Measurements from ENCODE around the gene LRP5.

DNA sequence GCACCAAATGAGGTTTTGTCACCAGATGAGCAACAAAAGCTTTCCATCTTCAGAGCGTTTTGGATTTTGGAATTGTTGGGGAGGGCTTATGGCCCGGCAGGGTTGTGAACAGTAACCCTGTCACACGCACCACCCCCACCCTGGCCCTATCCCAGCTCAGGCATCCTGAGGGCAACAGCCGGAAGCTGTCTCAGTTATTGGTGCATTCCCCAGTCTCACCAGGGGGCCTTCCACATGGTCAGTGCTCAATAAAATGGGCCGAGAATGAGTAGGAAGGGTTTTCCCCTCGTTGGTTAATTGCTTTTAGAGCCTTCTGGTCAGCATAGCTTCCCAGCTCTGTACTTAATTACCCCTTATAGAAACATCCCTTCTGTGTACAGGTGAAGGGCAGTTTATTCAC, 46.0 kb downstream of the LRP5 start:
- TF ChIP-seq POLR2AphosphoS5 (IDR thresholded peaks at IDR 0.05): no peak
- TF ChIP-seq, protein P1, sequence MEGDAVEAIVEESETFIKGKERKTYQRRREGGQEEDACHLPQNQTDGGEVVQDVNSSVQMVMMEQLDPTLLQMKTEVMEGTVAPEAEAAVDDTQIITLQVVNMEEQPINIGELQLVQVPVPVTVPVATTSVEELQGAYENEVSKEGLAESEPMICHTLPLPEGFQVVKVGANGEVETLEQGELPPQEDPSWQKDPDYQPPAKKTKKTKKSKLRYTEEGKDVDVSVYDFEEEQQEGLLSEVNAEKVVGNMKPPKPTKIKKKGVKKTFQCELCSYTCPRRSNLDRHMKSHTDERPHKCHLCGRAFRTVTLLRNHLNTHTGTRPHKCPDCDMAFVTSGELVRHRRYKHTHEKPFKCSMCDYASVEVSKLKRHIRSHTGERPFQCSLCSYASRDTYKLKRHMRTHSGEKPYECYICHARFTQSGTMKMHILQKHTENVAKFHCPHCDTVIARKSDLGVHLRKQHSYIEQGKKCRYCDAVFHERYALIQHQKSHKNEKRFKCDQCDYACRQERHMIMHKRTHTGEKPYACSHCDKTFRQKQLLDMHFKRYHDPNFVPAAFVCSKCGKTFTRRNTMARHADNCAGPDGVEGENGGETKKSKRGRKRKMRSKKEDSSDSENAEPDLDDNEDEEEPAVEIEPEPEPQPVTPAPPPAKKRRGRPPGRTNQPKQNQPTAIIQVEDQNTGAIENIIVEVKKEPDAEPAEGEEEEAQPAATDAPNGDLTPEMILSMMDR (IDR thresholded peaks at IDR 0.05): no peak
